Limb (tissue), 2 donors: ENCODE measurements around the gene WDR90.

Experiments
- DNase-seq, 2 donors: peaks; one replicate each; pipeline ENCODE4 v3.0.0-alpha.2; 2016; ENCODE audit errors: extremely low spot score in 2 of 2

Gene WDR90

GRCh38 chr16:658679-659571 is 9.8 kb downstream of the WDR90 start:
- DNase-seq: no peak

- no peak for DNase-seq
These were observed 10.5 kb downstream of the WDR90 start for GRCh38 chr16:659618-660017.

DNA sequence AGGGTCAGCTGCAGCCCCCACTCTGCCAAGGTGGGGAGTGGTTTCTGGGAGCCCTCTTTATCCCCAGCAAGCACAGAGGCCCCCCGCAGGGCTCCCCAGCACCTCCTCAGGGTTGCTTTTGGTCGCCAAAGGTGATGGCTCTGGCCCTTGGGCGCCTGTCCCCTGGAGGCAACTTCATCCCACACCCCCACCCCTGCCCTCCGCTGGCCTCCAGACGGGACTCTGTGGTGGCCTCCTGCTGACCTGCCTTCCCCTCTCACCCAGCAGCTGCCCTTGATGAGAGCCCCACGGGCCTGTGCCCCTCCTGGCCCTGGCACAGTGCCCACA is 10.9 kb downstream of the WDR90 start:
- DNase-seq: no peak

DNA sequence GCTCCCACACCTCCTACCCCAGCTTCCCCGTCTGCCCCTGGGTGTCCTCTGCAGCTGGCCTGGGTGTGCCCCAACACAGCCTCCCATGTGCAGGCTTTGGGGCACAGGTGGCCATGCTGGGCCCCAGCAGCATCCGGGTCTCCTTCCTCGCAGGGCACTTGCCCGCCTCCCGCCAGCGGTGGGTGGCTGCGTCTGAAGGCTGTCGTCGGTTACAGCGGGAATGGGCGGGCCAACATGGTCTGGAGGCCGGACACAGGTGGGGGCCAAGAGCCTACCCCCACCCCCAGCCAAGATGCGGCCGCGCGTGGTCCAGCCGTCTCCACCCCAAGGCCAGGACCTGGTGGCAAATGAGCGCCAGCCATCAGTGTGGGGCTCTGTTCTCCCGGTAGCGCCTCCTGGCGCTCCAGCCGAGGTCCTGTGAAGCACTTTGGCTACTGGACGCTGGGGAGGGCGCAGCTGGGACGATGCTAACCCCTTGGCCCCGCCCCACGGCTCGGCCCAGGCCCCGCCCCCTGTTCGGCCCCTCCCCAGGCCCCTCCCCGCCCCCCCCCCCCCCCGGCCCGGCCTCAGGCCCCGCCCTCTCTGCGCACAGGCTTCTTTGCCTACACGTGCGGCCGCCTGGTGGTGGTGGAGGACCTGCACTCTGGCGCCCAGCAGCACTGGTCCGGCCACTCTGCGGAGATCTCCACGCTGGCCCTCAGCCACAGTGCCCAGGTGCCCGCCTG is 11.5 kb downstream of the WDR90 start:
- peak; percentile 48 to 87 for DNase-seq

DNA sequence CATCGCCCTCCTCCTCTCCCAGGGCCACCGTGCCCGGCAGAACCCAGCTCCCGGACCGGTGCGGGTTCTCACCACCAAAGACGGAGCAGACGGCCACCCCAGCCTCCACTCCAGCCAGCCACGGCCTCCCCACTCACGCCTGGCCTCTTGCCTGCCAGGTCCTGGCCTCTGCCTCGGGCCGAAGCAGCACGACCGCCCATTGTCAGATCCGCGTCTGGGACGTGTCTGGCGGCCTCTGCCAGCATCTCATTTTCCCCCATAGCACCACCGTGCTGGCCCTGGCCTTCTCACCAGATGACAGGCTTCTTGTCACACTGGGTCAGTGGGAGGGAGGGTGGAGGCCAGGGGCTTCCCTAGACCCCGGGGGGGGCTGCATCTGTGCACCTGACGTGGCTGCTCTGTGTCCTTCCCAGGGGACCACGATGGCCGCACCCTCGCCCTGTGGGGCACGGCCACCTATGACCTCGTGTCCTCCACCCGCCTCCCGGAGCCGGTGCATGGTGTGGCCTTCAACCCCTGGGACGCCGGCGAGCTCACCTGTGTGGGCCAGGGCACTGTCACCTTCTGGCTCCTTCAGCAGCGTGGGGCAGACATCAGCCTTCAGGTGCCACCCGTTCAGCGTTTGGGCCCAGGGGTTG is 12.1 kb downstream of the WDR90 start:
- DNase-seq: no peak

- DNase-seq: no peak
These were observed 12.9 kb downstream of the WDR90 start for GRCh38 chr16:662095-662494.

DNA sequence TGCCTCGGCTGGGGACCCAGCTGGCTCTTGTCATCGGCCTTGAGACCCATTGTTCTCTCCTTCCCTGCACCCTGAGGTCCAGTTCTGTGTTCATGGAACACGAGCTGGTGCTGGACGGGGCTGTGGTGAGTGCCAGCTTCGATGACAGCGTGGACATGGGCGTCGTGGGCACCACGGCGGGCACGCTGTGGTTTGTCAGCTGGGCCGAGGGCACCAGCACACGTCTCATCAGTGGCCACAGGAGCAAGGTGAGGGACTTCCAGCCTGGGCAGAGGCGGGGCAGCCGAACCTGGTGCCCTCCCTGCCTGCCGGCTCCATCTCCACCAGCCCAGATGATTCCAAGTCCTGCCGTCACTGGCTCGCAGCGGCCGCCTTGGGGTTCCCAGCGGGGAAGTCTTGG is 13.4 kb downstream of the WDR90 start:
- DNase-seq: no peak

- no peak for DNase-seq
These were observed 17.4 kb downstream of the WDR90 start for GRCh38 chr16:666572-666971.

- no peak for DNase-seq
These were observed 18.1 kb downstream of the WDR90 start for GRCh38 chr16:667113-667779.

DNA sequence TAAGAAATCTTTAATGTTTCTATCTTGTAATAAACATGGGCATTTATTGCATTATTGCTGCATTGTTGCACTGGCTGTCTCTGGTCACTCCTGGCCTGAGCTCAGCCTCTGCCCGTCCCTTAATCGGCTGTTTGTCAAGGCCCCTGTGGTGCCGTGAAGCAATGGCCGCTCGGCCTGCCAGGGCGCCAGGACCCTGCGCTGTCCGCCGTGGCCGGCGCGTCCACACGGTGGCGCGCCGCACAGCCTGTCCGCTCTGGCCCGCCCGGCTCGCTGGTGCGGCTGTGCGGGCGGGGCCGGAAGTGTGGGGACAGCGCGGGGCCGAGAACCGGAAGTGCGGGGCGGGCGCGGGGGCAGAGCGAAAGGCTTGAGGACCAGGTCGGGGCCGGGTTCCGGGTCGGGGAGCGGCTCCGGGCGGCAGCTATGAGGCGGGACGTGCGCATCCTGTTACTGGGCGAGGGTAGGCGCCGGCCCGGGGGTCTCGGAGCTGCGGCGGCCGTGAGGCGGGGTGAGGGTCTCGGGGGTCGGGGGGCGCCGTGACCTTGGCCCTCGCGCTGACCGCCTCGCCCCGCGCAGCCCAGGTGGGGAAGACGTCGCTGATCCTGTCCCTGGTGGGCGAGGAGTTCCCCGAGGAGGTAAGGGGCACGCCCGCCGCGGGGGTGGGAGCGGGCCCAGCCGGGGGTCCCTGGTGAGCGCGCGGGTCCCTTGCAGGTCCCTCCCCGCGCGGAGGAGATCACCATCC is 18.8 kb downstream of the WDR90 start, which contains the start of gene RHOT2:
RHOT2 (plus strand) TSS at position 353 of the 739 bp plus-strand sequence; CDS start at position 421, 68 bp downstream.
- peak; percentile 92 to 96 for DNase-seq

- DNase-seq: no peak
These were observed 19.5 kb downstream of the WDR90 start for GRCh38 chr16:668519-669171.

- no peak for DNase-seq
These were observed 20.5 kb downstream of the WDR90 start for GRCh38 chr16:669666-670065.

DNA sequence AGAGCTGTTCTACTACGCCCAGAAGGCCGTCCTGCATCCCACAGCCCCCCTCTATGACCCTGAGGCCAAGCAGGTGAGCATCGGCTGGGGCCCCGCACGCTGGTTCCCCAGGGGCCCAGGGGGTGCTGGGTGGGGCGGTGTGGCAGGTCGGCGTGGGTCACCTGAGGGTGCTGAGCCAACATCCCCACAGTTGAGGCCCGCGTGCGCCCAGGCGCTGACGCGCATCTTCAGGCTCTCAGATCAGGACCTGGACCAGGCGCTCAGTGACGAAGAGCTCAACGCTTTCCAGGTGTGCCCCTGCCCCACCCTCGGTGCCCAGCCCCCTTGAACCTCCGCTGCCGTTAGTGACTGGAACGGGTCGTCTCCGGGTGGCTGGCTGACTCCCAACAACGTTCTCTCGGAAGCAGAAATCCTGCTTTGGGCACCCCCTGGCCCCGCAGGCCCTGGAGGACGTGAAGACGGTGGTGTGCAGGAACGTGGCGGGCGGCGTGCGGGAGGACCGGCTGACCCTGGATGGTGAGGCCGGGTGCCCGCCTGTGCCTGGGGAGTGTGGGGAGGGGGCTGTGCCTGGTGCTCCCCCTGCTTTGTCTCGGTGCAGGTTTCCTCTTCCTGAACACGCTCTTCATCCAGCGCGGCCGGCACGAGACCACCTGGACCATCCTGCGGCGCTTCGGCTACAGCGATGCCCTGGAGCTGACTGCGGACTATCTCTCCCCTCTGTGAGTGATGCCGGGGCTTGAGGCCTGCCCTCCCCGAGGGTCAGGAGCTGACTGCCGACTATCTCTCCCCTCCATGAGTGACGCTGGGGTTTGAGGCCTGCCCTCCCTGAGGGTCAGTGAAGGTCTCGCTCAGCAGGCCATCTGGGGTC is 21.6 kb downstream of the WDR90 start:
- no peak for DNase-seq

- DNase-seq: no peak
These were observed 22.4 kb downstream of the WDR90 start for GRCh38 chr16:671353-672131.

- no peak for DNase-seq
These were observed 23.2 kb downstream of the WDR90 start for GRCh38 chr16:672371-672770.

DNA sequence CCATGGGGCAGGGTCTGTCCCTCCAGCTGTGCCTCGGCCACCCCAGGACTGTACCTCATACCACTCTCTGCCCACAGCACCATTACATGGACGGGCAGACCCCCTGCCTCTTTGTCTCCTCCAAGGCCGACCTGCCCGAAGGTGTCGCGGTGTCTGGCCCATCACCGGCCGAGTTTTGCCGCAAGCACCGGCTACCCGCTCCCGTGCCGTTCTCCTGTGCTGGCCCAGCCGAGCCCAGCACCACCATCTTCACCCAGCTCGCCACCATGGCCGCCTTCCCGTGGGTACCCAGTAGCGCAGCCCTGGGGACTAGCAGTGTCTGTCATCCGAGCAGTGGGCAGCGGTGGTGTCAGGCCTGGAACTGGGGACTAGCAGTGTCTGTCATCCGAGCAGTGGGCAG is 23.7 kb downstream of the WDR90 start:
- DNase-seq: no peak

DNA sequence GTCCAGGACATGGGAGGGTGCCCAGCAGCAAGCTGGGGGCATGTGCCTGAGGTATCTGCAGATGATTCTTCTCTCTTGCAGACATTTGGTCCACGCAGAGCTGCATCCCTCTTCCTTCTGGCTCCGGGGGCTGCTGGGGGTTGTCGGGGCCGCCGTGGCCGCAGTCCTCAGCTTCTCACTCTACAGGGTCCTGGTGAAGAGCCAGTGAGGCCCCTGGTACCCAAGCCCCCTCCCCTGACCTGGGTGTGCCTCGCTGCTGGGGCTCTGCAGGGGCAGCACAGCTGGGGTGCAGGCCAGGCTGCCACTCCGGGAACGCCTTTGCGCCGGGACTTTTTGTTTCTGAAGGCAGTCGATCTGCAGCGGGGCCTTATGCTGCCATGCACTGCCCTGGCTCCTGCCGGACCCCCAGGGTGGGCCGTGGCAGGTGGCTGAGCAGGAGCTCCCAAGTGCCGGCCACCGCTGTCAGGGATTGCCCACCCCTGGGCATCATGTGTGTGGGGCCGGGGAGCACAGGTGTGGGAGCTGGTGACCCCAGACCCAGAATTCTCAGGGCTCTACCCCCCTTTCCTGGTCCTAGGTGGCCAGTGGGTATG is 24.3 kb downstream of the WDR90 start:
- no peak for DNase-seq

DNA sequence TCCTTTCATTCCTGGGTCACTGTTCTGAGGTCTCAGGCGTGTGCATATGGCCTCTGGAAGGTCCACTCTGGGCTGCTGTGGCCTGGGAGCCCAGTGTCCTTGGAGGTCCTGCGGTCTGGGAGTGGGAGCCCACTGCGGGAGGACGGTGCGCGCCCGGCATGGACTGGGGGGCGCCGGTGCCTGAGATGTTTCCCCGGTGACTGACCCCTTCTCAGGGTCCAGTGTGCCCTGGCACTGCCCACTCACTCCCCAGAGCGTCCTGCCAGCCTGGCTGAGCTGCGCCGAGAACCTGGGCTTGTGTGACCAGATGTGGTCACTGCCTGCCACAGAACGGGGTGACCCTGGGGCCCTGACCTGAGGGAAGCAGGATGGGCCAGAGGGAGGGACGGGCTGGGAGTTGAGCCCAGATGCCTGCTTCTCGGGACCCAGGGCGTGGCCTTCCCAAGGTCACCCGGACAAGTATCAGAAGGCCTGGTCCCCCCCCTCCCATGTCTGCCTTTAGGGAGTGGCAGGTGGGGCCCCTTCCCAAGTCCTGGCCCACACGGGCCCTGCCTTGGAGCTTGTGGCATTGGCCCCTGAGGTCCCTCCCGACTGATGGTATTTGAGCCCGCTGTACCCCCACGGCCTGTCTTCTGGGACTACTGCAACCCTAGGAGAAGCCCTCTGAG is 25.2 kb downstream of the WDR90 start:
- no peak for DNase-seq
